GM12892 (cell line): ENCODE measurements around the gene KIF3A.

Experiments
- DNase-seq: peaks from one replicate; pipeline ENCODE4 v3.0.0; 2011; ENCODE audit not compliant: insufficient read length
- FAIRE-seq: peaks from 2 replicates; lab custom pipeline; 2011; peaks lifted over from hg19 to GRCh38; lab: Jason Lieb, UNC
- POLR2A ChIP-seq: IDR thresholded peaks from 2 replicates; pipeline ENCODE4 v1.6.1; 2011; ENCODE audit warnings: low read depth, low read length, control low read depth
- POLR2AphosphoS5 ChIP-seq: IDR thresholded peaks from 2 replicates; pipeline ENCODE4 v1.6.1; 2011; ENCODE audit warnings: low read depth, low read length, control low read depth
- TAF1 ChIP-seq: IDR thresholded peaks from 2 replicates; pipeline ENCODE4 v1.6.1; 2011; ENCODE audit warnings: low read depth, mild to moderate bottlenecking, control low read depth, low read length, borderline replicate concordance

The KIF3A gene

GRCh38 chr5:132690156-132690555 lies 47.2 kb downstream of the KIF3A start:
- FAIRE-seq: no peak
- DNase-seq: no peak
- TF ChIP-seq POLR2A: no peak
- TF ChIP-seq POLR2AphosphoS5: no peak
- no peak for TF ChIP-seq TAF1

GRCh38 chr5:132689513-132689912 lies 47.8 kb downstream of the KIF3A start:
- no peak for FAIRE-seq
- DNase-seq: no peak
- TF ChIP-seq POLR2A: no peak
- no peak for TF ChIP-seq TAF1
- TF ChIP-seq POLR2AphosphoS5: no peak

- FAIRE-seq: no peak
- no peak for DNase-seq
- TF ChIP-seq TAF1 (no peak), POLR2AphosphoS5 (no peak), POLR2A (no peak)
Measured at GRCh38 chr5:132688536-132689339, 48.6 kb downstream of the KIF3A start.

GRCh38 chr5:132687995-132688394 lies 49.4 kb downstream of the KIF3A start:
- FAIRE-seq (peak; percentile 53), DNase-seq (no peak)
- TF ChIP-seq TAF1 (no peak), POLR2A (no peak), POLR2AphosphoS5 (no peak)

GRCh38 chr5:132686193-132686592 lies 51.2 kb downstream of the KIF3A start:
- DNase-seq (no peak), FAIRE-seq (no peak)
- TF ChIP-seq POLR2AphosphoS5 (no peak), POLR2A (no peak), TAF1 (no peak)

- FAIRE-seq (no peak), DNase-seq (no peak)
- TF ChIP-seq POLR2A (no peak), TAF1 (no peak)
Measured at GRCh38 chr5:132684922-132685720, 52.2 kb downstream of the KIF3A start.

- FAIRE-seq (no peak), DNase-seq (no peak)
- no peak for TF ChIP-seq POLR2AphosphoS5
- no peak for TF ChIP-seq POLR2A
- no peak for TF ChIP-seq TAF1
Measured at GRCh38 chr5:132684491-132684890, 52.9 kb downstream of the KIF3A start.

- FAIRE-seq: no peak
- DNase-seq: no peak
- no peak for TF ChIP-seq TAF1
- no peak for TF ChIP-seq POLR2AphosphoS5
- TF ChIP-seq POLR2A: no peak
Measured at GRCh38 chr5:132681983-132682382, 55.4 kb downstream of the KIF3A start.

- TF ChIP-seq TAF1: no peak
- no peak for TF ChIP-seq POLR2A
- TF ChIP-seq POLR2AphosphoS5: no peak
- FAIRE-seq (peak; percentile 54), DNase-seq (no peak)
Measured at GRCh38 chr5:132681476-132681831, 55.9 kb downstream of the KIF3A start.

GRCh38 chr5:132680780-132681475 lies 56.4 kb downstream of the KIF3A start:
- FAIRE-seq: no peak
- TF ChIP-seq POLR2A (no peak), POLR2AphosphoS5 (no peak), TAF1 (no peak)

GRCh38 chr5:132679717-132680380 lies 57.5 kb downstream of the KIF3A start:
- TF ChIP-seq TAF1 (no peak), POLR2AphosphoS5 (no peak), POLR2A (no peak)
- DNase-seq: no peak
- FAIRE-seq: no peak

More at GRCh38 chr5:132680780-132681475, 56.4 kb downstream of the KIF3A start:
- DNase-seq: no peak
